Gastrocnemius medialis (tissue), 4 donors: Measurements from ENCODE around the gene GLYR1. TPM values are rescaled to one million over a fixed set of nuclear protein-coding genes. Genes with fewer than 3 reads are reported as not detected.
A peak's percentile ranks its signal among the peaks of the same experiment; 100 is the strongest.

ENCODE experiments used
- ATAC-seq, 2 donors: fragments of 150-250 bp; one replicate each; pipeline ENCODE4 v1.9.1; 2016
- DNase-seq, 2 donors: peaks; one replicate each; pipeline ENCODE4 v3.0.0-alpha.2; 2019
- H3K27ac ChIP-seq, 4 donors: fragments of 200-600 bp; sonication (generic); 1 replicate in 1 of 4; 2 replicates in 3 of 4; pipeline ENCODE4 v1.5.1; 2016 to 2018; ENCODE audit warnings: mild to moderate bottlenecking in 2 of 4, moderate library complexity in 1 of 4
- H3K27me3 ChIP-seq, 3 donors: fragments of 200-600 bp; sonication (generic) in 2 of 3; 1 replicate in 1 of 3; 2 replicates in 2 of 3; pipeline versions ENCODE4 v1.5.1 to v1.6.0; 2016 to 2019; ENCODE audit warnings: mild to moderate bottlenecking in 1 of 3, moderate library complexity in 1 of 3
- H3K36me3 ChIP-seq, 2 donors: fragments of 200-600 bp; sonication (generic) in 1 of 2; one replicate each; pipeline ENCODE4 v1.5.1; 2017 to 2018
- H3K4me1 ChIP-seq, 2 donors: fragments of 200-600 bp; sonication (generic) in 1 of 2; one replicate each; pipeline ENCODE4 v1.5.1; 2016 to 2017; ENCODE audit warnings: mild to moderate bottlenecking in 2 of 2
- H3K4me3 ChIP-seq, 4 donors: fragments of 200-600 bp; sonication (generic) in 3 of 4; 1 replicate in 1 of 4; 2 replicates in 3 of 4; pipeline ENCODE4 v1.5.1; 2016 to 2019; ENCODE audit warnings: mild to moderate bottlenecking in 2 of 4
- H3K9me3 ChIP-seq, 3 donors: fragments of 200-600 bp; sonication (generic) in 2 of 3; 1 replicate in 1 of 3; 2 replicates in 2 of 3; pipeline ENCODE4 v1.5.1; 2016 to 2019
- POLR2A ChIP-seq, 2 donors: fragments of 450-650 bp; IDR thresholded peaks; one replicate each; pipeline ENCODE4 v1.6.1; 2017; ENCODE audit warnings: antibody characterized with exemption in 2 of 2, mild to moderate bottlenecking in 2 of 2, moderate library complexity in 2 of 2
- in situ Hi-C, 4 donors: fragments of 200-750 bp; cut with MboI; loops; one replicate each; pipeline versions ENCODE4 v1.15.0 to v1.8.0; 2017; ENCODE audit warnings: low sequenced_read_pairs in 4 of 4
- intact Hi-C: fragments of 100-400 bp; cut with DNase I; formaldehyde crosslinking; loops from one replicate; pipeline ENCODE4 v1.15.1; 2023; ENCODE audit warnings: low total_unique reads
- total RNA-seq, 4 donors: library from RNA; depleted of rRNA; stranded (reverse); fragments of >200 nt; gene quantifications; one replicate each; pipeline versions ENCODE4 v1.1.0 to v1.2.3, GENCODE V29; 2016
- TF ChIP-seq, protein P1 (sequence below), 5 experiments: fragments of 450-650 bp in 3 of 5; fragments of 200-600 bp in 2 of 5; sonication (generic) in 2 of 5; IDR thresholded peaks in 4 of 5; conservative IDR thresholded peaks in 1 of 5; 1 replicate in 4 of 5; 2 replicates in 1 of 5; pipeline ENCODE4 v1.5.1; 2016 to 2019; ENCODE audit warnings: antibody characterized with exemption in 5 of 5, mild to moderate bottlenecking in 3 of 5, moderate library complexity in 3 of 5

GLYR1 gene
- total RNA-seq, 4 donors from 2014 or later = 39.4 to 56.7 (median 53.0) TPM

DNA sequence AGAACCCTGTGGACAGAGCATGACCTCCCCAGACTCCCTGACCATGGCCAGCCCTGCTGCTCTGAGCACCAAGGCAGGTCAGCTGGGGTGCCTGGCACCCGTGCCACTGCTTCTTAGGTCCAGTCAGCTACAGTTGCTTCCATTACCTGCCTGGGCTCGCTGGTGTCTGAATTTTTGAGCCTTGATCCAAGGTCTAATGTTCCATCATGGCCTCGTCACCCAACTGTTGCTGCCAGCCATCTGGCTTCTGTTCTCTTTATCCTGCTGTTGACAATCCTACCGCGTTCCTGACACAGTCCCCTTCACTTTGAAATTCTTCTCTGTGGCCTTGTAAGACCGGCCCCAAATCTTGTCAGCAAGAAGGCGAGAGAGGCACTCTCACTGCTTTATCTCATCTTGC lies 16.7 kb downstream of the GLYR1 start:
- Histone ChIP-seq H3K9me3 (no peaks in the 10 kb centered on the region), H3K36me3 (peaks cover 5 to 60% of the 10 kb centered on the region in 2 donors), H3K27ac (peak overlapping the region; percentile 73 to 85 (median 81)), H3K4me3 (no peak overlapping the region), H3K4me1 (peaks cover 60 to 68% of the 10 kb centered on the region in 2 donors), H3K27me3 (no peaks in the 10 kb centered on the region)
- TF ChIP-seq POLR2A (IDR thresholded peaks at IDR 0.05) = no peak
- TF ChIP-seq, protein P1, sequence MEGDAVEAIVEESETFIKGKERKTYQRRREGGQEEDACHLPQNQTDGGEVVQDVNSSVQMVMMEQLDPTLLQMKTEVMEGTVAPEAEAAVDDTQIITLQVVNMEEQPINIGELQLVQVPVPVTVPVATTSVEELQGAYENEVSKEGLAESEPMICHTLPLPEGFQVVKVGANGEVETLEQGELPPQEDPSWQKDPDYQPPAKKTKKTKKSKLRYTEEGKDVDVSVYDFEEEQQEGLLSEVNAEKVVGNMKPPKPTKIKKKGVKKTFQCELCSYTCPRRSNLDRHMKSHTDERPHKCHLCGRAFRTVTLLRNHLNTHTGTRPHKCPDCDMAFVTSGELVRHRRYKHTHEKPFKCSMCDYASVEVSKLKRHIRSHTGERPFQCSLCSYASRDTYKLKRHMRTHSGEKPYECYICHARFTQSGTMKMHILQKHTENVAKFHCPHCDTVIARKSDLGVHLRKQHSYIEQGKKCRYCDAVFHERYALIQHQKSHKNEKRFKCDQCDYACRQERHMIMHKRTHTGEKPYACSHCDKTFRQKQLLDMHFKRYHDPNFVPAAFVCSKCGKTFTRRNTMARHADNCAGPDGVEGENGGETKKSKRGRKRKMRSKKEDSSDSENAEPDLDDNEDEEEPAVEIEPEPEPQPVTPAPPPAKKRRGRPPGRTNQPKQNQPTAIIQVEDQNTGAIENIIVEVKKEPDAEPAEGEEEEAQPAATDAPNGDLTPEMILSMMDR (IDR thresholded peaks at IDR 0.05 in 4 of 5, conservative IDR thresholded peaks at IDR 0.05 in 1 of 5) = no peak
- intact Hi-C loops = no loop called here
- ATAC-seq (peak; percentile 90 to 91), DNase-seq (peak; percentile 76 to 89)
- in situ Hi-C loops = no loop called here

DNA sequence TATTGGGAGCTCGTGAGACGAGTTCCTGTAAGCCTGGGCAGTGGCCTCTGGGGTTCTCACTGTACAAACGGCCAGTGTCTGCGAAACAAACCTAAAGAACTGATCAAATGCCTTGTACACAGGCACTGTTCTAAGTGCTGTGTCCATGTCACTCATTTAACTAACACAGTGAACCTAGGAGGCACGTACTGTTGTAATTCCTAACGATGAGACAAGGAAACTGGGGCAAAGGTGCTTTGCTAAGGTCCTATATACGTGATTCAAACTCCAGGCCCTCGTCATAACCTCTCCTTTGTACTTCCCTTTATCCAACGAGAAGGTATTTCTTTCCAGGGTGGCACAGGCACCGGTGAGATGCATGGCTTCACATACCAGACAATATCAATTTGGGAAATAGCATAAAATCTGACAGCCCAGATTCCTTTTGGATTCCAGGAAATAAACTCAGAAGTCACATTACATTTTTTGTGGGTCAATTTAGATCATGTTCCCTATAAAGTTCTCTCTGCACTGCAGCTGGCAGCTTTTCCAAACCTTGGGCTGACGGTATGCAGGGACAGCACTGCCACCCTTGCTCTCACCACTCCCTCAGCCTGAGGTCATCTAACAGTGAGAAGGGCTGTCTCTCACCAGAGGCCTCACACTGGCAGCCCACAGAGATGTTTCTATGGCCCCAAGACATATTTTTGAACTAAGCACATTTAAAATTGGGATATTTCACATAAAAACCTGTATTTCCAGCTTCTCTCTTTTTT lies 18.3 kb downstream of the GLYR1 start:
- Histone ChIP-seq H3K4me1 (peaks cover 62 to 71% of the 10 kb centered on the region in 2 donors), H3K27me3 (no peaks in the 10 kb centered on the region), H3K4me3 (no peak overlapping the region), H3K36me3 (peaks cover 5 to 70% of the 10 kb centered on the region in 2 donors), H3K9me3 (no peaks in the 10 kb centered on the region), H3K27ac (peak overlapping the region; percentile 73 to 85 (median 81))
- peak; percentile 36 to 61 for DNase-seq
- TF ChIP-seq, protein P1 (IDR thresholded peaks at IDR 0.05 in 4 of 5, conservative IDR thresholded peaks at IDR 0.05 in 1 of 5) = no peak
- TF ChIP-seq POLR2A (IDR thresholded peaks at IDR 0.05) = no peak
- in situ Hi-C loops (no loop called here), intact Hi-C loops (no loop called here)
- peak; percentile 65 to 69 for ATAC-seq

DNA sequence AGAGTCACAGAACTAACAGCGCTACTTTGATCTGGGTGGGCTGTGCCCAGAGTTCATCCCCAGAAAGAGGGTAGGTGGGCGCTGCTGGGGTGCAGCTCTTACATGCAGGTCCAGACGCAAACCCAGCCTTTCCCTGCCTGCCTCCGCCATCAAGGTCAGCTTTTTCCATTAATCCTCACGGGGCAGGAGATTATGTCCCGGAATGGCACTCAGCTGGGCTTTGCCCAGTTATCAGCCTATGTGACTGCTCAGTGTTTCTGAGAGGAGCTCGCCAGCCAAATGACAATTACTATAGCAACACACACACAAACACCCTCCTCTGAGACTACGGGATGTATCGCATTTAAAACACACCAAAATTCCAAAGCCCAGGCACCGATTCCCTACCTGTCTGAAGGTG lies 20.1 kb downstream of the GLYR1 start:
- TF ChIP-seq, protein P1 (IDR thresholded peaks at IDR 0.05 in 4 of 5, conservative IDR thresholded peaks at IDR 0.05 in 1 of 5) = no peak
- TF ChIP-seq POLR2A (IDR thresholded peaks at IDR 0.05) = no peak
- no peaks in the 10 kb centered on the region for H3K9me3 ChIP-seq
- in situ Hi-C loops (no loop called here), intact Hi-C loops (no loop called here)
- H3K27ac ChIP-seq = peak overlapping the region; percentile 18 to 85 (median 76)
- ATAC-seq (no peak), DNase-seq (no peak)
- peaks cover 63 to 65% of the 10 kb centered on the region in 2 donors for H3K4me1 ChIP-seq
- H3K27me3 ChIP-seq = no peaks in the 10 kb centered on the region
- H3K36me3 ChIP-seq = peaks cover 4 to 76% of the 10 kb centered on the region in 2 donors
- H3K4me3 ChIP-seq = no peak overlapping the region

DNA sequence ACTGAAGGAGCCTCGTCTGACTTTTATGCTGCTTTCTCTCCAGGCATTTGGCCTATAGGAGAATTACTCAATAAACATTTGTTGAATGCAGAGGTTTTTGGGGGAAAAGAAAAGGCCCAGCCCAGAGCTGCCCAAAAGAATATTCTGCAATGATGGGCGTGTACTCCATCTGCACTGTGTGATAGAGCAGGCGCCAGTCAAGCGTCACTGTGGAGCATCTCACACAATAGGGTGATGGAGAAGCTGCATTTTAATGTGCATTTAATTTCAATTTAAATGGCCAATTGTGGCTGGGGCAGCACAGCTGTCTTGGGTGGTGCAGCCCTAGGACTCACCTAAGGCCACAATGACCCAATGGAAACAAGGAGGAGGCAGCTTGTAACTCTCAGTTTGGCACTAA lies 20.6 kb downstream of the GLYR1 start:
- no peak overlapping the region for H3K4me3 ChIP-seq
- H3K27ac ChIP-seq = peak overlapping the region in 3 of 4 donors; percentile 18 to 85 (median 39)
- H3K4me1 ChIP-seq = peaks cover 63 to 65% of the 10 kb centered on the region in 2 donors
- no peaks in the 10 kb centered on the region for H3K27me3 ChIP-seq
- H3K9me3 ChIP-seq = no peaks in the 10 kb centered on the region
- no peak for DNase-seq
- in situ Hi-C loops (no loop called here), intact Hi-C loops (no loop called here)
- H3K36me3 ChIP-seq = peaks cover 0 to 76% of the 10 kb centered on the region in 2 donors
- ATAC-seq = no peak
- TF ChIP-seq, protein P1 (IDR thresholded peaks at IDR 0.05 in 4 of 5, conservative IDR thresholded peaks at IDR 0.05 in 1 of 5) = no peak
- no peak for TF ChIP-seq POLR2A (IDR thresholded peaks at IDR 0.05)
